Activated CD4-positive, alpha-beta T cell treated with anti-CD3 and anti-CD28 coated beads, Interleukin-2, Interleukin-6, amounts not matched to agents 100 ng/mL and 50 ng/mL, durations not matched to agents 16 hours and 8 hours (primary cell): ENCODE data around the gene AGPAT1.

Source experiments
- DNase-seq: peaks from one replicate; pipeline ENCODE4 v3.0.0-alpha.2; 2020

Gene AGPAT1

GRCh38 chr6:32167761-32168262 lies 8.1 kb downstream of the AGPAT1 start:
- DNase-seq, result no peak

- DNase-seq, result no peak
Observed at GRCh38 chr6:32167154-32167760, 8.6 kb downstream of the AGPAT1 start.

DNA sequence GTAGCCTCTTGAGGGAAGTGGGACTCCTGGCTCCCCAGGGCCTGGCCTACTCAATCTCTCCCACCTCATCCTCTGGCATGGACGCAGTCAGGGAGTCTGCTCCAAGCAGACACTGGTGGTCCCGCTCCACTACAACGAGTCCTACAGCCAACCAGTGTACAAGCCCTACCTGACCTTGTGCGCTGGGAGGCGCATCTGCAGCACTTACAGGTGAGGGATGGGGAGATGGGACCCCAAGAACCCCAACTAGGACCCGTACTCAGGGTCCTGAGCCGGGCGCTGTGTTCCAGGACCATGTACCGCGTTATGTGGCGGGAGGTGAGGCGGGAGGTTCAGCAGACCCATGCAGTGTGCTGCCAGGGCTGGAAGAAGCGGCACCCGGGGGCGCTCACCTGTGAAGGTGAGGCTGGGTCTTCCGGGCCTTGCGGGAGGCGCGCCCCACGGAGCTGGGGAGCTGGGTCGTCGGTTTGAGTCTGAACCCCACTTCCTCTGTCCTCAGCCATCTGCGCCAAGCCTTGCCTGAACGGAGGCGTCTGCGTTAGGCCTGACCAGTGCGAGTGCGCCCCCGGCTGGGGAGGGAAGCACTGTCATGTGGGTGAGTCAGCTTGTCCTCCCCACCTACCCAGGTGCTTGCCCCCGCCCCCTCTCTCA lies 9.3 kb downstream of the AGPAT1 start:
- no peak for DNase-seq

DNA sequence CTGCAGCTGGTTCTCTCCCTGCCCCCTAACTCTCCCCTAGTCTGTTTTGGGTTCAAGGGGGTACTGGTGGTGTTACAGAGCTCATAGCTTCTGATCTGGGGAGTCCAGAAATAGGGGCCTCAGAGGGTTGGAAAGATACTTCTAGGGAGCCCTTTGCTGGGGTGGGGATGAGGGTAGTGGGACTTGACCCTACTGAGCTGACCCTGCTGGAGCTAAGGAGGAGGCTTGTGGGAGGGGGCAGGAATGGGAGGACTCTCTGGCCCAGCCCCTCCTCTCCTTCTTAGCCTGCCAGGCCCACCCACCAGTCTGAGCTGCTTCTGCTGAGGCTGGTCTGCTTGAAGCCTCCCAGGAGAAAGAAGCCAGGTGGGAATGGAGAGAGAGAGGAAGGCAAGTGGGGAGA lies 11.6 kb downstream of the AGPAT1 start, which contains the start of gene EGFL8:
Gene EGFL8, plus strand, starts transcription at position 301 of the 400 bp plus-strand sequence. CDS start 1,571 bp downstream, outside the sequence.
- DNase-seq, result no peak

DNA sequence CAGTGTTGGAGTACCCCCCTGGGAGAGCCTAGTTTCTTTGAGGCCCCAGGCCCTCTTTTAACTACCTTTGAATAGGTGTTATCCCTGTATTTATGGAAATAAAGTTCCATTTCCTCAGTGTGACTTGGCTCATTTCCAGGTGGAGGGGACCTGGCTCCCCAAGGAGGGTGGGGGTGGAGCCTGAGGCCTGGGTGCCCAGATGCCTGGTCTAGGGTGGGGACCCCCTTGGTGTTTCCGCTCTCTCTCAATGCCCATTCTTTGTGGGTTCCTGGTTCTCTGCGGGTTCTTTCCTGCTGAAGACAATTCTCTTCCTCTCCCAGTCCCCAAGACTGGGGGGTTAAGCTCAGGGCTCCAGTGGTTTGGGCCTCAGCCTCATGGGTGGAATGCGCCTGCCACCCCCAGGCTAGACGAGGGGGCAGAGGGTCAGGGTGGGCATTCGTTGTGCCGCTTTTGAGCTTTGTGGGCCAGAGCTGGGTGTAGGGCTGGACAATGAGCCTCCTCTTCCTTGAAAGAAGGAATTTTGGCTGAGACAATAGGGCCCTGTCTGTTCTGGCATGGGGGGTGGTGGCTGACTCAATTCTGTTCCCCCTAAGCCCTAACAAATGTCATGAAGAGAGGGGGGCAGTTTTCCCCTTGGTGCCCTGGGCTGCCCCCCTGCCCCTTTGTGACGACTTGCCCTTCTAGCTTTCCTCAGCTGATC lies 12.2 kb downstream of the AGPAT1 start:
- DNase-seq, result no peak

GRCh38 chr6:32158052-32158451 lies 17.8 kb downstream of the AGPAT1 start:
- no peak for DNase-seq

- no peak for DNase-seq
Observed at GRCh38 chr6:32156891-32157290, 19.0 kb downstream of the AGPAT1 start.

- peak; percentile 66 for DNase-seq
Observed at GRCh38 chr6:32154514-32155161, 21.2 kb downstream of the AGPAT1 start.

DNA sequence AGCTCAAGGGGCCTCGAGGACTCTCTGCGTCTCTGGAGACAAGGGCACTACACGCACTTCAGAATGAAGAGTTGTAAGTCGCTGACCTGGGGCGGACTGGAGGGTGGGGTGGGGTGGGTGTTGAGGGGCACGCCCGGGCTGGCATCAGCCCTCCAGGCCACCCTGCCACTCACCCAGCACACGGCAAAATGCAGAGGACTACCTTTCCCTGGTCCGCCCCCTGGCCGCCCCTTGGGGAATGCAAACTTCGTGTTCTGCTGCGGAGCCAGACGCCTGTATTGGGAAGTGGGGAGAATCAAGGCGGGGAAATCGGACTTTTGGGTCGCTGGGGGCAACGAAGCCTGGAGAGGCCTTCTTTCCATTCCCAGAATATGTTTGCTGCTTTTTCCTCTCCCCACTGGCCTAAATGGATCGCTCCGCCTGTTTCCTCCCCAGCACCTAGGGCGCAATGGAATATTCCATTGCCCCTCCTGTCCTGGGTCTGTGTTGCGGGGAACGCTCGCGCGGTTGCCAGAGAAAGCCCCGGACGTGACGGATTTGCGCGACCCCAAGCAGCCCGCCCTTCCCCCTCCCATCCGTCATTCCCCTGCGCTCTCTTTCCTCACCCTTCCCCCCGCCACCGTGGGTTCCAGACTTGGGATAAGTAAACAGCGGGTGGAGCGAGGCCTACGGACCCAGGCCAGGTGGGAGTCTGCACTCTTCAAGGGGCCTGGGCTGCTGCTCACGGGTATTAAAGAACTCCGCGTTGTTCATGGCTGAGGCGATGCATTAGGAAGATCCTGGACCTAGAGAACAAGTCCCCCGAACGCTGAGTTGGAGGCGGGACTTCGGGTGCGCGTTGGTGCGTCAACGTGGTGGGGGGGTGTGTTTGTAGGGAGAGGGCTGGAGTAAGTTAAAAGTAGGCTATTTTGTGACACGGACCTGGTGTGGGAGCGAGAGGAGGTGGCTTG lies 22.0 kb downstream of the AGPAT1 start, which contains the start of gene PPT2:
Gene PPT2, plus strand, starts transcription at position 578 of the 950 bp plus-strand sequence. CDS start 454 bp downstream, outside the sequence.
- DNase-seq, result peak; percentile 67

- no peak for DNase-seq
Observed at GRCh38 chr6:32152769-32153563, 22.9 kb downstream of the AGPAT1 start.

DNA sequence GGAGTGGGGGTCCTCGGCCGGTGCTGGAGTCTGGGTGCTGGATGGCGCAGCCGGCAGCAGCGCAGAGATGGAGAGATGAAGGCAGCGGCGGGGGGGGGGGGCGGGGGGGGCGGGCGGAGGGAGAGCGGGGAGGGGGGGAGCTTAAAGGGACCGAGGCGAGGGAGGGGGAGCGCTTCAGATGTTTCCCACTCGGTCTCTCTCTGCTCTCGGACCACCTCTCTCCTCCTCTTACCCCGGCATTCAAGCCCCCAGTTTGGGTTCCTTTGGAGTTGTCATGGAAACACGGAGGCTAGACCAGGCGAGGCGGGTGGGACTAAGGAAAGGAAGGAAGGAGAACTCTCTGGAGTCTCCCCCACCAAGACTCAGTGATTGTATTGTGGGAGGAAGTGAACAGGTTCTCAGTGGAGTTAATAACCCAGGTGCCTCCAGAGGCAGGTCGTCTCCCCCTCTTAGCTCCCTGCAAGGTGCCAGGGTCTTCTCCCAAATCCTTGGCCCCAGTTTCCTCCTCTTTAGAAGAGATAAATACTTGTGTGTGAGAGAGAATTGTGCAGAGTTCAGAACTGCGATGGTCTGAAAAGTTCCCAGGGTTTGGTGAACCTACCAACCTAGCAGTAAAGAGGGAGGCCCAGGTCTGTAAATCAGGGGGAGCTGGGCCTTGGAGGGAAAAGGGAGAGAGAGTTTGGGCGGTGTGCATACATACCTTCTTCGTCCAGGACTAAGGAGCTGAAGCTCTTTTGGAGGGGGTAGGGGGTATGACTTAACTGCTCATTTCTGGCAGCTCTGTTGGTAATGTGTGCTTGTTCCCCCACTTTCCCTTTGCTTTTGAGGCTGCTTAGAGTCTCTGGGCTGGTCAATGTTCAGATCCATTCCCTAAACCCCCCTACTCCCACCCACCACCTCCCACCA lies 23.8 kb downstream of the AGPAT1 start, which contains the start of gene PRRT1:
Gene PRRT1, minus strand, starts transcription at position 77 of the 906 bp plus-strand sequence. CDS start 112 bp downstream, outside the sequence.
- DNase-seq, result no peak

DNA sequence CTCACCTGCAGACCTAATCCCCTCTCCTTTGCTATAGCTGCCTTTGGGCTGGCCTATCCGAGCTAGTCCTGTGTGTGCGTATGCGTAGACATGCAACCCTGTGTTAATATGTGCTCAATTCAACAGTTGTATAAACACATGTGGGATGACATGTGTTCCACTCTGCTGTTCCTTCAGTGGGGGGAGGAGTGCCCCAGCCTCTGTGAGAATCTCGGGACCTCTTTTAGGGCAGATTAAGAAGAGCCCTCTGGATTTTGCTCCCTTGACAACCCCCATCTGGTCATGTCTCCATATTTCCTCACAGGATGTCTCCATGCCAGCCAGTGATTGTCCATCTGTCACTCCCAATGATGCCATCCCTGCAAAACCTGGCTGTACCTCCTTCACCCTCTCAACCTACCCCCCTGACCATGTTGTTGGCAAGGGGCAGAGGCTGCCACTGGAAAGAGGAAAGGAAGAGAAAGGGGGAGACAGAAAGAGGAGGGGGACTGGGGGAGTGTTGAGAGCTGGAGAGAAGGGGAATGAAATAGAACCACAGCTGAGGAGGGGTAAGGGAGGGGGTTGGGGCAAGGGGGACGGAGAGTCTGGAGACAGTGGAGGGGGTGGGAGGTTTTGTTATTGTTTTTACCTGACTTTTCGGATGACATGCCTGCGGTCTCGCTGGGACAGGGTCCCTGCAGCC lies 24.6 kb downstream of the AGPAT1 start:
- no peak for DNase-seq

- no peak for DNase-seq
Observed at GRCh38 chr6:32149932-32150870, 25.7 kb downstream of the AGPAT1 start.

DNA sequence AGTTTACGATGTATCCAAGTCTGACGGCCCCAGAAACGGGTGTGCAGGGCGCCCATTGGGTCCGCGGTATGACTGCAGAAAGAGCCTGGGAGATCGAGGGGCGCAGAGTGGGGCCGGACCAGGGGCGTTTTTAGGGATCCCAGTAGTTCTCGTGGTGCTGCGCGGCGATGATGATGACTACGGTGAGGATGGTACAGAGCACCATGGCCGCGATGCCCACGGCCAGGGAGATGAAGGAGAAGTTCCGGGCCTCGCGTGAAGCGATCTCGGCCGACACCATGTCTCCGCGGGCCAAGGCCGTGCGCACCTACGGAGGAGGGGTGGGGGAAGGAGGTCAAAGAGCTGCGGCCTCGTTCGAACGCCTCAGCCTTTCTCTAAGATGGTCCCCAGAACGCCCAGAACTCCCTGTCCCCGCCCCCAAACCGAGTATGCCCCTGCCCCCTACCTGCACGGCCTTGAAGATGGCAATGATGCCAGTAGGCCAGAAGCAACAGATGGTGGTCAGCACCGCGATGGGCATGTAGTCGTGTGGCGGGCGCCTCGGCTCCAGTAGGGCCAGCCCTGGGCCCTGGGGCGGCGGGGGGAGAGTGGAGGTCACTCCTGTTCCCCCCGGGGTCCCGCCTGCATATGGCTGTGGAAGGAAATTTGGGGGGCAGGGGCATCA lies 26.7 kb downstream of the AGPAT1 start:
- DNase-seq, result no peak

- DNase-seq, result peak; percentile 55
Observed at GRCh38 chr6:32148289-32149091, 27.4 kb downstream of the AGPAT1 start.

GRCh38 chr6:32147401-32148132 lies 28.3 kb downstream of the AGPAT1 start:
- no peak for DNase-seq
